Measurements from ENCODE around the gene NSD1.
A peak's percentile ranks its signal among the peaks of the same experiment; 100 is the strongest.

The NSD1 gene

GRCh38 chr5:177117441-177118045 lies 16.0 kb upstream of the NSD1 start:
- 98% methylated on average over 24 of the region's 30 CpGs for WGBS
- H3K4me1 ChIP-seq (ENCODE audit: control insufficient read depth, insufficient read depth, low read depth, low read length): peaks cover 1% of the 10 kb centered on the region
- no peak overlapping the region for H2BK12ac ChIP-seq (ENCODE audit: low read length in 2 of 2)
- no peak overlapping the region for H3K27ac ChIP-seq (ENCODE audit: low read length, poor library complexity, severe bottlenecking)
- H3K14ac ChIP-seq (ENCODE audit: low read length in 2 of 2): no peak overlapping the region
- no peaks in the 10 kb centered on the region for H3K79me1 ChIP-seq (replicated peaks; ENCODE audit: low read length, poor library complexity, severe bottlenecking)
- peak overlapping the region in 1 of 2 experiments; percentile 3 for H3K4me3 ChIP-seq (ENCODE audit: insufficient read depth in 1 of 2, low read depth in 1 of 2, low read length in 2 of 2)
- H3K23ac ChIP-seq (ENCODE audit: low read length in 2 of 2): no peak overlapping the region
- no peak overlapping the region for H2AK5ac ChIP-seq (ENCODE audit: low read length, severe bottlenecking)
- no peak overlapping the region for H2AFZ ChIP-seq (ENCODE audit: low read depth, low read length)
- no peaks in the 10 kb centered on the region for H3K27me3 ChIP-seq (ENCODE audit: control insufficient read depth in 1 of 2, insufficient read depth in 1 of 2, low read length in 2 of 2)
- no peak overlapping the region for H2BK5ac ChIP-seq (ENCODE audit: low read depth, low read length, poor library complexity, severe bottlenecking)
- H4K8ac ChIP-seq (ENCODE audit: low read length): no peak overlapping the region
- no peaks in the 10 kb centered on the region for H3K9me3 ChIP-seq (ENCODE audit: control insufficient read depth, low read length)
- no peak overlapping the region for H2BK120ac ChIP-seq (ENCODE audit: low read depth, low read length)
- DNase-seq: no peak
- H4K91ac ChIP-seq (ENCODE audit: low read length): no peak overlapping the region
- no peak overlapping the region for H2BK15ac ChIP-seq (ENCODE audit: low read depth, poor library complexity, severe bottlenecking)
- no peak overlapping the region for H3K4ac ChIP-seq (ENCODE audit: low read depth in 1 of 2, low read length in 2 of 2)
- H3K18ac ChIP-seq (ENCODE audit: low read depth in 1 of 2, low read length in 2 of 2): no peak overlapping the region
- peak overlapping the region; percentile 78 for H3K9ac ChIP-seq (ENCODE audit: low read length)
- no peaks in the 10 kb centered on the region for H3K36me3 ChIP-seq (ENCODE audit: control insufficient read depth in 1 of 2, insufficient read depth in 2 of 2, low read depth in 1 of 2, low read length in 2 of 2)
- H3K4me2 ChIP-seq (ENCODE audit: low read length, poor library complexity, severe bottlenecking): no peak overlapping the region

GRCh38 chr5:177122566-177122965 lies 11.0 kb upstream of the NSD1 start:
- WGBS: 96% methylated on average over 5 of the region's 5 CpGs
- no peak overlapping the region for H2BK120ac ChIP-seq (ENCODE audit: low read depth, low read length)
- H4K8ac ChIP-seq (ENCODE audit: low read length): no peak overlapping the region
- H2AFZ ChIP-seq (ENCODE audit: low read depth, low read length): no peak overlapping the region
- no peaks in the 10 kb centered on the region for H3K27me3 ChIP-seq (ENCODE audit: control insufficient read depth in 1 of 2, insufficient read depth in 1 of 2, low read length in 2 of 2)
- no peak overlapping the region for H3K4ac ChIP-seq (ENCODE audit: low read depth in 1 of 2, low read length in 2 of 2)
- no peak overlapping the region for H2BK5ac ChIP-seq (ENCODE audit: low read depth, low read length, poor library complexity, severe bottlenecking)
- no peak overlapping the region for H3K4me2 ChIP-seq (ENCODE audit: low read length, poor library complexity, severe bottlenecking)
- DNase-seq: no peak
- H3K23ac ChIP-seq (ENCODE audit: low read length in 2 of 2): no peak overlapping the region
- H3K27ac ChIP-seq (ENCODE audit: low read length, poor library complexity, severe bottlenecking): no peak overlapping the region
- H3K9ac ChIP-seq (ENCODE audit: low read length): no peak overlapping the region
- H3K79me1 ChIP-seq (replicated peaks; ENCODE audit: low read length, poor library complexity, severe bottlenecking): no peaks in the 10 kb centered on the region
- no peaks in the 10 kb centered on the region for H3K36me3 ChIP-seq (ENCODE audit: control insufficient read depth in 1 of 2, insufficient read depth in 2 of 2, low read depth in 1 of 2, low read length in 2 of 2)
- H3K4me3 ChIP-seq (ENCODE audit: insufficient read depth in 1 of 2, low read depth in 1 of 2, low read length in 2 of 2): no peak overlapping the region
- no peak overlapping the region for H2AK5ac ChIP-seq (ENCODE audit: low read length, severe bottlenecking)
- H3K14ac ChIP-seq (ENCODE audit: low read length in 2 of 2): no peak overlapping the region
- H3K18ac ChIP-seq (ENCODE audit: low read depth in 1 of 2, low read length in 2 of 2): no peak overlapping the region
- H3K4me1 ChIP-seq (ENCODE audit: control insufficient read depth, insufficient read depth, low read depth, low read length): no peaks in the 10 kb centered on the region
- no peak overlapping the region for H2BK15ac ChIP-seq (ENCODE audit: low read depth, poor library complexity, severe bottlenecking)
- H2BK12ac ChIP-seq (ENCODE audit: low read length in 2 of 2): no peak overlapping the region
- H3K9me3 ChIP-seq (ENCODE audit: control insufficient read depth, low read length): no peaks in the 10 kb centered on the region
- no peak overlapping the region for H4K91ac ChIP-seq (ENCODE audit: low read length)

- H3K27me3 ChIP-seq (ENCODE audit: control insufficient read depth in 1 of 2, insufficient read depth in 1 of 2, low read length in 2 of 2): no peaks in the 10 kb centered on the region
- H3K18ac ChIP-seq (ENCODE audit: low read depth in 1 of 2, low read length in 2 of 2): no peak overlapping the region
- no peaks in the 10 kb centered on the region for H3K79me1 ChIP-seq (replicated peaks; ENCODE audit: low read length, poor library complexity, severe bottlenecking)
- no peak overlapping the region for H2BK120ac ChIP-seq (ENCODE audit: low read depth, low read length)
- no peak overlapping the region for H2BK15ac ChIP-seq (ENCODE audit: low read depth, poor library complexity, severe bottlenecking)
- WGBS: 90% methylated on average over 11 of the region's 15 CpGs
- no peak overlapping the region for H3K4me3 ChIP-seq (ENCODE audit: insufficient read depth in 1 of 2, low read depth in 1 of 2, low read length in 2 of 2)
- no peak overlapping the region for H3K27ac ChIP-seq (ENCODE audit: low read length, poor library complexity, severe bottlenecking)
- H2AFZ ChIP-seq (ENCODE audit: low read depth, low read length): no peak overlapping the region
- H3K14ac ChIP-seq (ENCODE audit: low read length in 2 of 2): no peak overlapping the region
- no peaks in the 10 kb centered on the region for H3K36me3 ChIP-seq (ENCODE audit: control insufficient read depth in 1 of 2, insufficient read depth in 2 of 2, low read depth in 1 of 2, low read length in 2 of 2)
- H2AK5ac ChIP-seq (ENCODE audit: low read length, severe bottlenecking): no peak overlapping the region
- no peak overlapping the region for H2BK12ac ChIP-seq (ENCODE audit: low read length in 2 of 2)
- no peak overlapping the region for H3K4ac ChIP-seq (ENCODE audit: low read depth in 1 of 2, low read length in 2 of 2)
- no peak overlapping the region for H3K9ac ChIP-seq (ENCODE audit: low read length)
- H3K4me1 ChIP-seq (ENCODE audit: control insufficient read depth, insufficient read depth, low read depth, low read length): no peaks in the 10 kb centered on the region
- no peak for DNase-seq
- H3K4me2 ChIP-seq (ENCODE audit: low read length, poor library complexity, severe bottlenecking): no peak overlapping the region
- no peak overlapping the region for H2BK5ac ChIP-seq (ENCODE audit: low read depth, low read length, poor library complexity, severe bottlenecking)
- no peak overlapping the region for H4K91ac ChIP-seq (ENCODE audit: low read length)
- no peak overlapping the region for H4K8ac ChIP-seq (ENCODE audit: low read length)
- no peaks in the 10 kb centered on the region for H3K9me3 ChIP-seq (ENCODE audit: control insufficient read depth, low read length)
- no peak overlapping the region for H3K23ac ChIP-seq (ENCODE audit: low read length in 2 of 2)
Observed at GRCh38 chr5:177123789-177124485, 9.6 kb upstream of the NSD1 start.

DNA sequence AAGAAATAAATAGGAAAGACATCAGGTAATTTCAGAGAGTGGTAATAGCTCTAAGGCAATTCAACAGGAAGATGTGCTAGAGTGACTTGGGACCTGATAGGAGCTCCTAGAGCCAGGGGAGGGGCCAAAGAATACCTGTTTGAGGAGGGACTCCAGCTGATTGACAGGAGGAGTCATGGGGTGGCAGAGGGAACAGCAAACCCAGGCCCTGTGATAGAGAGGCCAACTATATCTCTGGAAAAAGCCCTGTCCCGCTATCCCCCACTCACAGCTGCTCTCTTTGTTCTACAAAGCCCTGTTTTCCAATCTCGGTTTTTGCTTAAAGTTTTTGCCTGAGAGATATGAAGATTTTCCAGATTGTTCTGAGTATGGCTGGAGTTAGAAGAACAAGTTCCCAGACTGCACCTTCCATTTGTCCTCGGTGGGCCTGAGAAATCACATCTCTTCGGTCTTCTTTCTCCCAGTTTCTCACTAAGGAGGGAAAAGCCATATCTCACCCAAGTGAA lies 9.0 kb upstream of the NSD1 start:
- no peak for DNase-seq
- no peaks in the 10 kb centered on the region for H3K36me3 ChIP-seq (ENCODE audit: control insufficient read depth in 1 of 2, insufficient read depth in 2 of 2, low read depth in 1 of 2, low read length in 2 of 2)
- no peak overlapping the region for H3K14ac ChIP-seq (ENCODE audit: low read length in 2 of 2)
- no peak overlapping the region for H4K91ac ChIP-seq (ENCODE audit: low read length)
- no peaks in the 10 kb centered on the region for H3K9me3 ChIP-seq (ENCODE audit: control insufficient read depth, low read length)
- H3K79me1 ChIP-seq (replicated peaks; ENCODE audit: low read length, poor library complexity, severe bottlenecking): no peaks in the 10 kb centered on the region
- H2AFZ ChIP-seq (ENCODE audit: low read depth, low read length): no peak overlapping the region
- no peaks in the 10 kb centered on the region for H3K4me1 ChIP-seq (ENCODE audit: control insufficient read depth, insufficient read depth, low read depth, low read length)
- H2BK120ac ChIP-seq (ENCODE audit: low read depth, low read length): no peak overlapping the region
- no peak overlapping the region for H3K23ac ChIP-seq (ENCODE audit: low read length in 2 of 2)
- no peak overlapping the region for H3K4ac ChIP-seq (ENCODE audit: low read depth in 1 of 2, low read length in 2 of 2)
- H3K4me2 ChIP-seq (ENCODE audit: low read length, poor library complexity, severe bottlenecking): no peak overlapping the region
- no peak overlapping the region for H3K9ac ChIP-seq (ENCODE audit: low read length)
- no peak overlapping the region for H3K27ac ChIP-seq (ENCODE audit: low read length, poor library complexity, severe bottlenecking)
- H3K18ac ChIP-seq (ENCODE audit: low read depth in 1 of 2, low read length in 2 of 2): no peak overlapping the region
- H2AK5ac ChIP-seq (ENCODE audit: low read length, severe bottlenecking): no peak overlapping the region
- no peaks in the 10 kb centered on the region for H3K27me3 ChIP-seq (ENCODE audit: control insufficient read depth in 1 of 2, insufficient read depth in 1 of 2, low read length in 2 of 2)
- no peak overlapping the region for H4K8ac ChIP-seq (ENCODE audit: low read length)
- WGBS: 100% methylated on average over 2 of the region's 4 CpGs
- H3K4me3 ChIP-seq (ENCODE audit: insufficient read depth in 1 of 2, low read depth in 1 of 2, low read length in 2 of 2): no peak overlapping the region
- no peak overlapping the region for H2BK12ac ChIP-seq (ENCODE audit: low read length in 2 of 2)
- H2BK15ac ChIP-seq (ENCODE audit: low read depth, poor library complexity, severe bottlenecking): no peak overlapping the region
- H2BK5ac ChIP-seq (ENCODE audit: low read depth, low read length, poor library complexity, severe bottlenecking): no peak overlapping the region
